ENCODE measurements around the gene CRP.
"Not testable (repeated sequence)": the region's sequence is repeated elsewhere in the genome, so short reads cannot be mapped to it uniquely, and the experiment has no call there.

Gene CRP

DNA sequence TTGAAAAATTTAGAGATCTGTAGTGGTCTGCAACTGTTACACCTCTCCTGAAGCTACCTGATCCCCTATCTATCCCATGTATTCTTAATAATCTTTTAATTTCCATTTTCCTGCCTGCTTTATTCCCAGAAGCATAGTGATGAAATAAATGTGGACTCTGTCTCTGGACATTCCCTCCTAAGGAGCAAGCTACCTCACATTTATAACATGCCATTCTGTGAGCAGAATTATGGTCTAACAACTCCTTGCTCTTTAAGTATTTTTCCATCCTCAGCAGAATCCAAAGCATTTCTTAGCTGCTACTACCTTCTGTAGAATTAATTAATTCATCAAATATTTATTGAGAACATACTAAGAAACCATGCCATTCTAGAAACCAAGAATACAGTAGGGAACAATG lies 15.1 kb downstream of the CRP start:
- no peak for DNase-seq

DNA sequence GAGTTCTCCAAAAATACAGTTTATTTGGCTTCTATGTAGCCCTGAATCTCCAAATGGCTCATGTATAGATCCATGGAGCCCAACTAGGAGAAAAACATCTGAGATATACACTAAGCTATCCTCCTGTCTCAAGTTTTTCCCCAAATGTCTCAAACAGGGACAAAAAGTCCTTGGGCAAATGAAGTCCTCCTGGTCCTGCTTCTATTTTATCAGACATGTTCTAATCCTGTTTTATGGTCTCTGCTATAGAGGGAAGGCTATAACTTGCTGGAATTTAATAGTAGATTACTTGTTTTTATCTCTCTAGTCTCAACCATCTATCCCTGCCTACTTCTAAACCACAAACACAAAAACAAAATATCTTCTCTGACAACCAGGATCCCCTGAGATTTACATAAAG lies 26.9 kb downstream of the CRP start:
- DNase-seq, result no peak

DNA sequence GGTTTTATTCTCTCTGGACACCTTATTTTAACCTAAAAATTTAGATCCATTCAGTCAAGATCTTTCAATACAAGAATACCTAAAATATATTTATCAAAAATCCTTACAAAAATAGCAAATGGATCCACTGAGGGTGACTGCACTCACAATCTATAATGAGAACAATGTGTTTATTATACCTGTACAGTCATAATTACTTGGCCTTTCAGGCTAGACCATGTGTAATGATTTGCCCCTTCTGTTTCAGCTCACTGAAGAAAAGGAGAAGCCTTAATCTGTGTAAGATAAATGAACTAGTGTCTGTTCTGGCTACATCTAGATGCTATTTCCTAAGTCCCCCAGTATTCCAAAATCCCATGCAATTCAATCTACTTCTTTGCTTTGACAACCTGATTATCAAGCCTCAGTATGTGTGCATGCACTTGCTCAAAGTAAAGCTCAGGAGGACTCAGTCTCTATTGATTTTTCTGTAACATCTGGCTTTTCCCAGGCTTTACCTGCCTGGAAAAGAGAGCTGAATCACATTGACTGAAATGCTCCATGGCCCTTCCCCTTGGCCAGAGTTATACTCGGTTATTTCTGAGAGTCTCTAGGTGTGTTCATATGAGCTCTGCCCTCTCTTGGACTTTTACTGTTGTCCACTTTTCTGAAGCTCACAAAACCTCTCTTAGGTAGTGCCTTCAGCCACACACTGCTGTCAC lies 27.6 kb downstream of the CRP start:
- DNase-seq, result no peak

DNA sequence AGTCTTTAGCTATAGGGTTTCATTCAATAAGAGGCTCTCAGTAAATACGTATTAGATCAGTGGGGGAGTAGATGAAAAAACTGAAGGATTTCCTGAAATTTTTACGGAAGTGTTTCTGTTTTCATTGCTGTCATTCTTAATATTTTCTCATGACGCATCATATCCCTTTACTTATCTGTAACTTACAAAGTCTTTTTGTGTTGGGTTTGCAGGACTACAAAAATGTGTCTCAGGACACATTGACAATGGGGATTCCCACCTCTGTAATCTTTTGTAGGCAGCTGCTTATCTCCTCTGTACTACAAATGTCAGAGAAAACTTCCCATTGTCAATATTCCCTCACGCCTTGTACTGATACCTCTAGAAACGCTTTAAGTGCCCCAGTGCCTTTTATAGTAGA lies 35.5 kb downstream of the CRP start:
- DNase-seq, result no peak

DNA sequence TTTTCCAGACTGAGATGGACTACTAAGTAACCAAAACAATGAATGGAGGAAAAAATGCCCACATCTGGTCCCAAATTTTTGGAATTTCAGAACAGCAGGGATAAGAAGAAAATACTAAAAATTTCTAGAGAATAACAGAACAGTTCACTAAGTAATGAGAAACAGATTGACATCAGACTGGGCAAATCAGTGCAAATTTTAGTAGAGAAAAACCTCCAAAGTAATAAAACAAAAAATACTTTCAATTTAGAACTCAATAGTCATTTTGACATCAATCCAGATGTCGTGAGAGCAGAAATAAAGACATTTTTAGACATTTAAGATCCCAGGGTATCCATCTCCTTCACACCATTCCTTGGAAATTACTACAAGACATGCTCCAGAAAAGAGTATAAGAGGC lies 39.3 kb downstream of the CRP start:
- DNase-seq, result no peak

DNA sequence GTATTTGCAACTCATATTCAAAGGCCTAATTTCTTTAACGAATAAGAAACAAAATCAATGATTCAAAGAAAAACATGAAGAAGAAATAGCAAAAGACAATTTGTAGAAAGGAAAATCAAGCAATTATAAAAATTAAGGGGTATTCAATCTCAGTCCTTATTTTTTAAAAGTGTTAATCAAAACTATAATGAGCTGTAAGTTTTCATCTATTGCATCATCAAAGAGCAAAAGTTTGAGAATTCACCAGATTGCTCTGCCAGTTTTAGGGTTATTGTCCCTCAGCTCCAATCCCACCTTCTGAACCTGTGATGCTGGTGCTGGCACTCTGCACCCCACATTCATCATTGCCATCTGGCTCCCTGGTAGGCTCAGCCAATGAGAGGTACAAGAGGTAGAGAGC lies 42.0 kb downstream of the CRP start:
- not testable (repeated sequence) for DNase-seq

DNA sequence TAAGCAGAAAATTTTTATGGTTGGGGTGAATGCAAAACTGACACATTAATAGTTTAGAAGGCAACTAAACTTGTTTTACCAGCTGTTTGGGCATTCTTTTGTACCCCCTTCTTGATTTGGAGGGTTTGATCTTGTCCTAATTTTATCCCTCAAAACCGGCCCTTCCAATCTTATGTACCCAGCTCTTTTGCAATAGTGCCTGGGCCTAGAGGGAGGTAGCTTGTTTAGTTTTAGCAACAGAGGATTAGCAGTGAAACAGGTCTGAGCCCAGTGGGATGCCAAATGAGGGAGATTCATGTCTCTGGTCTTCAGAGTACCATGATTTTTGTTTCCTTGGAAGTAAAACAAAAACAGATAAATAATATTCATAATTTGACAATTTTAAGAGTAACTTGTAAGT lies 45.1 kb downstream of the CRP start:
- DNase-seq, result no peak

DNA sequence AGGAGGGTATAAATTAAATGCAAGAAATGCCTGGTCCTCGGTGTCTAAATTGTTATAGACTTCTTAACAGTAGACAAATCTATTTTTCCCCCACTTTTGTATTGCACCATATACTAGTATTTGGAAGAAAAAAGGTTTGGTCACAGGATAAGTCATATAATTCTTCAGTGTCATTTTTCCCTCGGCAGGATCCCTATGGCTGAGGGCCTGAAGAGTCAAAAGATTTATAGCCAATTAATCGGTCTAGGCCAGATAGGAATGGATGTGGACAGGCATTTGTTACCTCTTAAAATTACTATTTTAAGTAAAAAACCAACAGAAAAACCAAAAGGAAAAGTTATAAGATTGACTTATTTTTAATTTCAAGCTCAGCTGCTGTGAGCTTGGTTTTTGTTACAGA lies 45.6 kb downstream of the CRP start:
- no peak for DNase-seq

DNA sequence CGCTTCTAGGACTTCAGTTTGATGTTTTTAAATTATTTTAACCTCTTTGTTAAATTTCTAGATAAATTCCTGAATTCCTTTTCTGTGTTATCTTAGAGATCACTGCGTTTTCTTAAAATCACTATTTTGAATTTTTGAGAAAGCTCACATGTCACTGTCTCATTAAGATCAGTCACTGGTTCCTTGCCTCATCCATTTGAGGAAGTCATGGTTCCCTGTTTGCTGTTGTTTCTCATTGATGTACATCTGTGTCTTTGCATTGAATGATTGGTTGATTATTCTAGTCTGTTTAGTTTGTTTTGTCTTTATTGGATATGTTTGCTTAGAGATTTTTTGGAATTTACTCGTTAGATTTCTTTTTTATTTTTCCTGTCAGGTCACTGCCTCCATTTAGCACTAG lies 50.1 kb downstream of the CRP start:
- DNase-seq, result no peak

DNA sequence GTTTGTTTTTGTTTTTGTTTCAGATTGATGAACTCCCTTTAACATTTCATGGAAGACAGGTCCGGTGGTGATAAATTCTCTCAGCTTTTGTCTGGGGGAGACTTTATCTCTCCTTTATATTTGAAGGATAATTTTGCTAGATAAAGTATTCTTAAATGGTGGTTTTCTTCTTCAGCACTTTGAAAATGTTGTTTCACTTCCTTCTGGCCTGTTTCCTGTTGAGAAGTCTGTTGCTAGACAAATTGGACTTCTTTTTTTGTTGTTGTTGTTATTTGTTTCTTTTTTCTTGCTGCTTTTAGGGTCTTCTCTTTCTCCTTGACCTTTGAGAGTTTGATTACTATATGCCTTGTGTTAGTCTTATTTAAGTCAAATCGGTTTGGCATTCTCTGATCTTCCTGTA lies 50.8 kb downstream of the CRP start:
- DNase-seq, result no peak

All from NCI-H1105 (cell line).